ENCODE results near the gene CLIP4. TPM values are rescaled to one million over a fixed set of nuclear protein-coding genes. Genes with fewer than 3 reads are reported as not detected.
A peak's percentile ranks its signal among the peaks of the same experiment; 100 is the strongest.

Gene CLIP4
- total and polyA plus RNA-seq, 2 of the 13 experiments (the other 11 are each of a cell fraction or from before 2014, with no cell fraction given): 0.46 to 0.49 TPM

DNA sequence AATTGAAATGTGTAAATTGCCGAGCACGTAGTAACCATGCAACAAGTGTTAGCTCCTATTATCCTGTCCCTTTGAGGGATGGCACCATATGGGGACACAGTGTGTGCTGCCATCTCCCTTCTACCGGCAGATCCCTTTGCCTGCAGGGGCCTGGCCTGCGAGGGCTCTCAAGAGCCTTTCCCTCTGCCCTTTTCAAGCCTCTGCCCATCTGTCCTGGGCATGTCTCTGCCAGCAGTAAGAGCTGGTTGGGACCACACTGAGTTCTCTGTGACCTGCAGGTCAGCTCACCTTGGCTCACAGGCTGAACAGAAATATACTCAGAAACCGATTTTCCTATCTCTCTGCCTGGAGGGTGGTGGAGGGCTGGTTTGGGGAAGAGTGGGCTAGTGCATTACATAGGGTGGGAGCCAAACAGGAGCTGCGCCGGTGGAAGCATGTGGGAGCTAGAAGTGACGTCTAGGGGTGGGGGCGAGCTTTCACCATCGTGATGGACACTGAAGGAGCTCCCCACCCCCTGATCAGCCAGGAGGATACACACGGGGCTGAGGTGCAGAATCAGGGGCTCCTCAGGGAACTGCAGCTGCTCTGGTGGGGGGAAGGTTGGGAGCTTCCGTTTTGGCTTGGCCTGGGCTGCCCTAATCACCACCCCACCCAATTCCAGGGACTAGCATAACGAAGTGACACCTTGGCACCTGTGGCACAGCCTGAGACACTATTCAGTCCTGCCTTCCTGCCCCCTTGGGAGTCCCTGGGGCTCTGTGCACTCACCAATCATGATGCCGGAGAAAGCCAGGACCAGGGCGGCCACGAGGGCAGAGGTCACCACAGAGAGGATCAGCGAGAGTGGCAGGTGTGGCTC, 109.7 kb downstream of the CLIP4 start:
- CTCF ChIA-PET (ENCODE audit: low intra/inter-chr PET ratio, low total read pairs): no interaction called here
- Histone ChIP-seq H3K9ac (ENCODE audit: insufficient read depth, low read depth, low read length) (no peak overlapping the region), H3K36me3 (replicated peaks in 1 of 2; ENCODE audit: control insufficient read depth in 1 of 2, insufficient read depth in 2 of 2, low read length in 2 of 2) (no peaks in the 10 kb centered on the region), H3K27ac (ENCODE audit: extremely low read length, insufficient read depth, low read length) (no peak overlapping the region), H4K20me1 (ENCODE audit: insufficient read depth, low read length) (no peaks in the 10 kb centered on the region), H3K9me3 (ENCODE audit: low read length) (no peaks in the 10 kb centered on the region), H3K79me2 (ENCODE audit: insufficient read depth, low read length) (no peaks in the 10 kb centered on the region), H2AFZ (ENCODE audit: low read length) (no peak overlapping the region), H3K4me1 (ENCODE audit: insufficient read depth, low read length) (no peaks in the 10 kb centered on the region), H3K4me3 (replicated peaks in 1 of 3; ENCODE audit: insufficient read depth in 1 of 3, low read depth in 2 of 3, low read length in 3 of 3) (no peak overlapping the region), H3K27me3 (ENCODE audit: control insufficient read depth in 1 of 2, insufficient read depth in 2 of 2, low read length in 2 of 2) (peaks cover 9 to 63% of the 10 kb centered on the region in 2 experiments; a peak in 4 of 5 replicates), H3K4me2 (ENCODE audit: low read depth, low read length) (no peak overlapping the region)
- intact Hi-C loops (cut with micrococcal nuclease; ENCODE audit: unreplicated experiment) (no loop called here), in situ Hi-C loops (cut with HindIII; ENCODE audit: extremely low pct_ligation_motif_present, low pct_unique_long_range_greater_than_20kb) (no loop called here)
- WGBS (ENCODE audit: low lambda C conversion rate): 4% methylated on average over 15 of the region's 17 CpGs
- no peak for ATAC-seq
- DNase-seq (ENCODE audit: low spot score): no peak
- POLR2A ChIA-PET: no interaction called here
- BruUV-seq (replicated peaks): no TSS peak
- no peak for FAIRE-seq
- no peak for TF ChIP-seq NFE2 (CRISPR knock-in tag; IDR thresholded peaks at IDR 0.05)
- TF ChIP-seq NR2C2 (CRISPR knock-in tag; IDR thresholded peaks at IDR 0.05; ENCODE audit: borderline replicate concordance): no peak
- TF ChIP-seq PRMT3 (CRISPR knock-in tag; IDR thresholded peaks at IDR 0.05; ENCODE audit: borderline replicate concordance, low read depth): no peak
- TF ChIP-seq KDM6A (CRISPR knock-in tag; IDR thresholded peaks at IDR 0.05; ENCODE audit: low read depth): no peak
- no peak for TF ChIP-seq POLR2G (IDR thresholded peaks at IDR 0.05; ENCODE audit: low read depth, low read length)
- TF ChIP-seq MIXL1 (CRISPR knock-in tag; IDR thresholded peaks at IDR 0.05): no peak
- TF ChIP-seq MAF1 (CRISPR knock-in tag; IDR thresholded peaks at IDR 0.05; ENCODE audit: borderline replicate concordance): no peak

DNA sequence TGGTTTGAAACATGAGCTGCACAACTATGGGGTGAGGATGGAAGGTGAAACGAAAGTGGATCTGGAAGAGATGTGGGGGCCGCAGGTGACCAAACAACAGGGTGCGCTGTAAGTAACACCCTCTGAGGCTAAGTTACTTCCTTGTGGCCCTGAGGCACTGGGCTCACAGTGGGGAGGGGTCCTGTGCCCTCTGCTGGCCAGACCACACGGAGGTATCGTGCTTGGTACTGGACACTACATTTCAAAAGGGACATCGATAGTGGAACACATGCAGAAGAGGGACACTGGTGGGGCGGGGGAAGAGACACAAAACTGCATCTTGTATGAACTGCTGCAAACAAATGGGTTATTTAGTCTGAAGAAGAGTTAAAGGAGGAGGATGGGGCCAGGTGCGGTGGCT, 110.6 kb downstream of the CLIP4 start:
- H3K27ac ChIP-seq (ENCODE audit: extremely low read length, insufficient read depth, low read length): no peak overlapping the region
- FAIRE-seq: no peak
- H3K4me1 ChIP-seq (ENCODE audit: insufficient read depth, low read length): no peaks in the 10 kb centered on the region
- in situ Hi-C loops (cut with HindIII; ENCODE audit: extremely low pct_ligation_motif_present, low pct_unique_long_range_greater_than_20kb) (no loop called here), intact Hi-C loops (cut with micrococcal nuclease; ENCODE audit: unreplicated experiment) (no loop called here)
- no peaks in the 10 kb centered on the region for H3K79me2 ChIP-seq (ENCODE audit: insufficient read depth, low read length)
- peak; percentile 38 for ATAC-seq
- POLR2A ChIA-PET: no interaction called here
- peaks cover 9 to 69% of the 10 kb centered on the region in 2 experiments; a peak in 4 of 5 replicates for H3K27me3 ChIP-seq (ENCODE audit: control insufficient read depth in 1 of 2, insufficient read depth in 2 of 2, low read length in 2 of 2)
- H3K9ac ChIP-seq (ENCODE audit: insufficient read depth, low read depth, low read length): no peak overlapping the region
- no TSS peak for BruUV-seq (replicated peaks)
- no peaks in the 10 kb centered on the region for H4K20me1 ChIP-seq (ENCODE audit: insufficient read depth, low read length)
- H3K4me3 ChIP-seq (replicated peaks in 1 of 3; ENCODE audit: insufficient read depth in 1 of 3, low read depth in 2 of 3, low read length in 3 of 3): no peak overlapping the region
- H3K4me2 ChIP-seq (ENCODE audit: low read depth, low read length): no peak overlapping the region
- CTCF ChIA-PET (ENCODE audit: low intra/inter-chr PET ratio, low total read pairs): no interaction called here
- WGBS (ENCODE audit: low lambda C conversion rate): 33% methylated on average over 8 of the region's 8 CpGs
- H2AFZ ChIP-seq (ENCODE audit: low read length): no peak overlapping the region
- H3K9me3 ChIP-seq (ENCODE audit: low read length): no peaks in the 10 kb centered on the region
- no peak for TF ChIP-seq ZNF530 (CRISPR knock-in tag; IDR thresholded peaks at IDR 0.05; ENCODE audit: low read depth)
- H3K36me3 ChIP-seq (replicated peaks in 1 of 2; ENCODE audit: control insufficient read depth in 1 of 2, insufficient read depth in 2 of 2, low read length in 2 of 2): no peaks in the 10 kb centered on the region
- DNase-seq (ENCODE audit: low spot score): no peak
